Neural progenitor cell (in vitro differentiated cells): ENCODE measurements around the gene ANHX.

Experiments
- EZH2phosphoT487 ChIP-seq: fragments of 200-600 bp; sonication (generic); IDR thresholded peaks from 2 replicates; pipeline ENCODE4 v1.6.1; 2017; ENCODE audit warnings: antibody characterized with exemption
- TF ChIP-seq, protein P1 (sequence below): fragments of 200-600 bp; sonication (generic); IDR thresholded peaks from 2 replicates; pipeline ENCODE4 v1.5.1; 2017; ENCODE audit warnings: antibody characterized with exemption, mild to moderate bottlenecking

DNA sequence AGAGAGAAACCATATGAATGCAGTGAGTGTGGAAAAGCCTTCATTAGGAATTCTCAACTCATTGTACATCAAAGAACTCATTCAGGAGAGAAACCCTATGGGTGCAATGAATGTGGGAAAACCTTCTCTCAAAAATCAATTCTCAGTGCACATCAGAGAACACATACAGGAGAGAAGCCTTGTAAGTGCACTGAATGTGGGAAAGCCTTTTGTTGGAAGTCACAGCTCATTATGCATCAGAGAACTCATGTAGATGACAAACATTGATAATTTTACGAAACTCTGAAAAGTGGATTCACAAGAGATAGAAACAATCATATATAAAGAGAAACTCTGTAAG, 31.4 kb downstream of the ANHX start:
- TF ChIP-seq, protein P1, sequence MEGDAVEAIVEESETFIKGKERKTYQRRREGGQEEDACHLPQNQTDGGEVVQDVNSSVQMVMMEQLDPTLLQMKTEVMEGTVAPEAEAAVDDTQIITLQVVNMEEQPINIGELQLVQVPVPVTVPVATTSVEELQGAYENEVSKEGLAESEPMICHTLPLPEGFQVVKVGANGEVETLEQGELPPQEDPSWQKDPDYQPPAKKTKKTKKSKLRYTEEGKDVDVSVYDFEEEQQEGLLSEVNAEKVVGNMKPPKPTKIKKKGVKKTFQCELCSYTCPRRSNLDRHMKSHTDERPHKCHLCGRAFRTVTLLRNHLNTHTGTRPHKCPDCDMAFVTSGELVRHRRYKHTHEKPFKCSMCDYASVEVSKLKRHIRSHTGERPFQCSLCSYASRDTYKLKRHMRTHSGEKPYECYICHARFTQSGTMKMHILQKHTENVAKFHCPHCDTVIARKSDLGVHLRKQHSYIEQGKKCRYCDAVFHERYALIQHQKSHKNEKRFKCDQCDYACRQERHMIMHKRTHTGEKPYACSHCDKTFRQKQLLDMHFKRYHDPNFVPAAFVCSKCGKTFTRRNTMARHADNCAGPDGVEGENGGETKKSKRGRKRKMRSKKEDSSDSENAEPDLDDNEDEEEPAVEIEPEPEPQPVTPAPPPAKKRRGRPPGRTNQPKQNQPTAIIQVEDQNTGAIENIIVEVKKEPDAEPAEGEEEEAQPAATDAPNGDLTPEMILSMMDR = no peak
- no peak for TF ChIP-seq EZH2phosphoT487
